ENCODE results near the gene NEK8.
"Not testable (repeated sequence)": the region's sequence is repeated elsewhere in the genome, so short reads cannot be mapped to it uniquely, and the experiment has no call there.

The NEK8 gene

GRCh38 chr17:28777178-28777577, 48.6 kb downstream of the NEK8 start:
- no peak for DNase-seq

GRCh38 chr17:28779601-28780000, 51.0 kb downstream of the NEK8 start:
- not testable (repeated sequence) for DNase-seq

DNA sequence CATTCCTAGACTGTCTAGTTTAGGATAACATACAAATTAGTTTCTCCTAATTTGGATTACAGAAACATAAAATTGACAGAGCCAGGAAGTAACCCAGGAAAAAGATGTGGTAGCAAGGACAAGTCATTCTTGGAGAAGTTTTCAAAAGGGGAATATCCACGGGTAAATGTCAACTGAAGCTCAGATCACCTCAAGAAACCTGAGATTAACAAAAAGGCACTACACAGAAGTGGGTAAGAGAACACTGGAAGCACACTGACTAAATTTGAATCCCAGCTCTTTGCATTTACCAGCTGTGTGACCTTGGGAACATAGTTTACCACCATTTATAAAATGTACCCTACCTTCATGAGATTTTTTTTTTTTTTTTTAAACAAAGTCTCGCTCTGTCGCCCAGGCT, 54.6 kb downstream of the NEK8 start:
- no peak for DNase-seq

DNA sequence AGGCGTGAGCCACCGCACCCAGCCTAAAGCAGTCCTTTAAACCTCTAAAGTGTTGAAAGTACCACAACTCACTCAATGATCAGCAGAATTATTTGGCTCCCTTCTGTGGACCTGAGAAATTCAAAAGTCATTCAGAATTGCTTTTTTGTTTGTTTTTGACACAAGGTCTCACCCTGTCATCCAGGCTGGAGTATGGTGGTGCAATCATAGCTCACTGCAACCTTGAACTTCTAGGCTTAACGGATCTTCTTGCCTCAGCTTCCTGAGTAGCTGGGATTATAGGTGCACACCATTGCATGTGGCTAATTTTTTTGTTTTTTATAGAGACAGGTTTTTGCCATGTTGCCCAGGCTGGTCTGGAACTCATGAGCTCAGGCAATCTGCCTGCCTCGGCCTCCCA, 59.5 kb downstream of the NEK8 start:
- no peak for DNase-seq
